Measurements from ENCODE around the gene C1GALT1C1L.

- TF ChIP-seq ZNF75D (CRISPR knock-in tag; IDR thresholded peaks at IDR 0.05; ENCODE audit: borderline replicate concordance): no peak
- TF ChIP-seq SRSF9 (IDR thresholded peaks at IDR 0.05; ENCODE audit: borderline replicate concordance, insufficient read depth, low read depth, low read length, poor library complexity, severe bottlenecking): no peak
- TF ChIP-seq EZH2 (conservative IDR thresholded peaks at IDR 0.05; ENCODE audit: low read depth, low read length): no peak
- no peak for TF ChIP-seq TOE1 (CRISPR knock-in tag; IDR thresholded peaks at IDR 0.05)
- TF ChIP-seq RAD21 (CRISPR knock-in tag; IDR thresholded peaks at IDR 0.05): no peak
- no peak for TF ChIP-seq NFE2L2 (IDR thresholded peaks at IDR 0.05; ENCODE audit: low read length)
- no peak for TF ChIP-seq ZMYM4 (CRISPR knock-in tag; IDR thresholded peaks at IDR 0.05)
- no peak for TF ChIP-seq PHB2 (IDR thresholded peaks at IDR 0.05; ENCODE audit: partially characterized antibody)
- TF ChIP-seq TAF1 (CRISPR knock-in tag; IDR thresholded peaks at IDR 0.05): no peak
- TF ChIP-seq SRSF4 (IDR thresholded peaks at IDR 0.05; ENCODE audit: low read depth, low read length, poor library complexity, severe bottlenecking): no peak
Measured at GRCh38 chr2:43715300-43716098, 39.3 kb upstream of the C1GALT1C1L start.
